K562 (cell line): ENCODE measurements around the gene C16orf86. TPM values are rescaled to one million over a fixed set of nuclear protein-coding genes. Genes with fewer than 3 reads are reported as not detected.

Source experiments
- CTBP1 ChIP-seq: fragments of 450-650 bp; IDR thresholded peaks from 2 replicates; pipeline ENCODE4 v1.6.1; 2016; ENCODE audit warnings: borderline replicate concordance
- FOXK2 ChIP-seq, 2 experiments: fragments of 450-650 bp; IDR thresholded peaks in 1 of 2; conservative IDR thresholded peaks in 1 of 2; 2 replicates each; pipeline ENCODE4 v1.6.1; 2016; ENCODE audit warnings: low read depth in 2 of 2, mild to moderate bottlenecking in 1 of 2
- FOXP4 ChIP-seq: sonication (generic); formaldehyde crosslinking; IDR thresholded peaks from 2 replicates; pipeline ENCODE4 v1.8.0; 2022; ENCODE audit warnings: mild to moderate bottlenecking, missing genetic modification reagents, borderline replicate concordance
- GMEB1 ChIP-seq: fragments of 250-450 bp; sonication (Bioruptor Pico); IDR thresholded peaks from 2 replicates; pipeline ENCODE4 v1.4.0; 2020; ENCODE audit warnings: mild to moderate bottlenecking
- NFE2L1 ChIP-seq: fragments of 450-650 bp; IDR thresholded peaks from 2 replicates; pipeline ENCODE4 v1.6.1; 2016; ENCODE audit warnings: missing genetic modification characterization, low read depth, mild to moderate bottlenecking, missing compliant biosample characterization, moderate library complexity, borderline replicate concordance
- RBM25 ChIP-seq: fragments of 200-400 bp; formaldehyde crosslinking; IDR thresholded peaks from 2 replicates; pipeline ENCODE4 v1.6.1; 2018; ENCODE audit warnings: low read length, low read depth, moderate library complexity; ENCODE audit not compliant: severe bottlenecking
- RREB1 ChIP-seq: fragments of 250-450 bp; sonication (Bioruptor Pico); IDR thresholded peaks from 2 replicates; pipeline ENCODE4 v1.4.0; 2020
- SAP30 ChIP-seq: fragments of 200-600 bp; sonication (generic); IDR thresholded peaks from 2 replicates; pipeline ENCODE4 v1.6.1; 2012; ENCODE audit warnings: borderline replicate concordance, low read depth, mild to moderate bottlenecking, moderate library complexity, low read length, control low read depth, inconsistent platforms; ENCODE audit not compliant: insufficient read depth, poor library complexity, severe bottlenecking
- polyA plus RNA-seq, 8 experiments: library from polyadenylated mRNA; depleted of rRNA in 4 of 8; stranded (reverse) in 5 of 8; unstranded in 3 of 8; fragments of >200 nt; fragmentation: Nextera tagmentation in 2 of 8; fragmentation: Illumina TruSeq in 1 of 8; extraction: Ambion mirVana in 2 of 8; extraction: Trizol in 1 of 8; gene quantifications; 2 replicates each; pipeline versions ENCODE4 v1.2.1 to v1.2.3, GENCODE V29; 2011 to 2014; ENCODE audit warnings: inconsistent platforms in 1 of 8, missing spikeins in 1 of 8
- total RNA-seq, 7 experiments: library from RNA; depleted of rRNA in 6 of 7; stranded (reverse); fragments of >200 nt in 6 of 7; fragmentation: Illumina TruSeq in 2 of 7; extraction: Trizol in 2 of 7; gene quantifications; 2 replicates each; pipeline versions ENCODE4 v1.2.1 to v1.2.3, GENCODE V29; 2011 to 2021; ENCODE audit warnings: low replicate concordance in 1 of 7
- TF ChIP-seq, protein P1 (sequence below): sonication (generic); formaldehyde crosslinking; IDR thresholded peaks from 2 replicates; pipeline ENCODE4 v1.8.0; 2023; ENCODE audit warnings: mild to moderate bottlenecking, missing genetic modification reagents
- TF ChIP-seq, protein P2 (sequence below): fragments of 250-450 bp; sonication (Bioruptor Pico); IDR thresholded peaks from 2 replicates; pipeline ENCODE4 v1.9.0; 2021; ENCODE audit warnings: mild to moderate bottlenecking, inconsistent platforms

Gene C16orf86
- total and polyA plus RNA-seq, 9 of the 15 experiments (the other 6 are each of a cell fraction or from before 2014, with no cell fraction given) = 0.13 to 1.2 (median 0.27) TPM; not detected in 3

GRCh38 chr16:67660564-67661028, 6.0 kb upstream of the C16orf86 start, which contains the start of gene PARD6A (continued):
- TF ChIP-seq, protein P1, sequence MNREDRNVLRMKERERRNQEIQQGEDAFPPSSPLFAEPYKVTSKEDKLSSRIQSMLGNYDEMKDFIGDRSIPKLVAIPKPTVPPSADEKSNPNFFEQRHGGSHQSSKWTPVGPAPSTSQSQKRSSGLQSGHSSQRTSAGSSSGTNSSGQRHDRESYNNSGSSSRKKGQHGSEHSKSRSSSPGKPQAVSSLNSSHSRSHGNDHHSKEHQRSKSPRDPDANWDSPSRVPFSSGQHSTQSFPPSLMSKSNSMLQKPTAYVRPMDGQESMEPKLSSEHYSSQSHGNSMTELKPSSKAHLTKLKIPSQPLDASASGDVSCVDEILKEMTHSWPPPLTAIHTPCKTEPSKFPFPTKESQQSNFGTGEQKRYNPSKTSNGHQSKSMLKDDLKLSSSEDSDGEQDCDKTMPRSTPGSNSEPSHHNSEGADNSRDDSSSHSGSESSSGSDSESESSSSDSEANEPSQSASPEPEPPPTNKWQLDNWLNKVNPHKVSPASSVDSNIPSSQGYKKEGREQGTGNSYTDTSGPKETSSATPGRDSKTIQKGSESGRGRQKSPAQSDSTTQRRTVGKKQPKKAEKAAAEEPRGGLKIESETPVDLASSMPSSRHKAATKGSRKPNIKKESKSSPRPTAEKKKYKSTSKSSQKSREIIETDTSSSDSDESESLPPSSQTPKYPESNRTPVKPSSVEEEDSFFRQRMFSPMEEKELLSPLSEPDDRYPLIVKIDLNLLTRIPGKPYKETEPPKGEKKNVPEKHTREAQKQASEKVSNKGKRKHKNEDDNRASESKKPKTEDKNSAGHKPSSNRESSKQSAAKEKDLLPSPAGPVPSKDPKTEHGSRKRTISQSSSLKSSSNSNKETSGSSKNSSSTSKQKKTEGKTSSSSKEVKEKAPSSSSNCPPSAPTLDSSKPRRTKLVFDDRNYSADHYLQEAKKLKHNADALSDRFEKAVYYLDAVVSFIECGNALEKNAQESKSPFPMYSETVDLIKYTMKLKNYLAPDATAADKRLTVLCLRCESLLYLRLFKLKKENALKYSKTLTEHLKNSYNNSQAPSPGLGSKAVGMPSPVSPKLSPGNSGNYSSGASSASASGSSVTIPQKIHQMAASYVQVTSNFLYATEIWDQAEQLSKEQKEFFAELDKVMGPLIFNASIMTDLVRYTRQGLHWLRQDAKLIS = no peak
- TF ChIP-seq FOXK2 (conservative IDR thresholded peaks at IDR 0.05 in 1 of 2, IDR thresholded peaks at IDR 0.05 in 1 of 2; ENCODE audit: low read depth in 2 of 2) (peak; percentile 39 to 74; a peak in 3 of 4 replicates), GMEB1 (CRISPR knock-in tag) (peak; percentile 89), RBM25 (no peak), RREB1 (peak; percentile 68; the same call in 1 of the 2 replicates), NFE2L1 (no peak), CTBP1 (peak; percentile 89), SAP30 (peak; percentile 51), FOXP4 (CRISPR knock-in tag) (no peak)
- TF ChIP-seq, protein P2, sequence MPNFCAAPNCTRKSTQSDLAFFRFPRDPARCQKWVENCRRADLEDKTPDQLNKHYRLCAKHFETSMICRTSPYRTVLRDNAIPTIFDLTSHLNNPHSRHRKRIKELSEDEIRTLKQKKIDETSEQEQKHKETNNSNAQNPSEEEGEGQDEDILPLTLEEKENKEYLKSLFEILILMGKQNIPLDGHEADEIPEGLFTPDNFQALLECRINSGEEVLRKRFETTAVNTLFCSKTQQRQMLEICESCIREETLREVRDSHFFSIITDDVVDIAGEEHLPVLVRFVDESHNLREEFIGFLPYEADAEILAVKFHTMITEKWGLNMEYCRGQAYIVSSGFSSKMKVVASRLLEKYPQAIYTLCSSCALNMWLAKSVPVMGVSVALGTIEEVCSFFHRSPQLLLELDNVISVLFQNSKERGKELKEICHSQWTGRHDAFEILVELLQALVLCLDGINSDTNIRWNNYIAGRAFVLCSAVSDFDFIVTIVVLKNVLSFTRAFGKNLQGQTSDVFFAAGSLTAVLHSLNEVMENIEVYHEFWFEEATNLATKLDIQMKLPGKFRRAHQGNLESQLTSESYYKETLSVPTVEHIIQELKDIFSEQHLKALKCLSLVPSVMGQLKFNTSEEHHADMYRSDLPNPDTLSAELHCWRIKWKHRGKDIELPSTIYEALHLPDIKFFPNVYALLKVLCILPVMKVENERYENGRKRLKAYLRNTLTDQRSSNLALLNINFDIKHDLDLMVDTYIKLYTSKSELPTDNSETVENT (CRISPR knock-in tag) = no peak
